ENCODE data around the gene PCDH9.

Gene PCDH9

GRCh38 chr13:67225252-67226159 lies 4.6 kb downstream of the PCDH9 start:
- TF ChIP-seq CTCF (IDR thresholded peaks at IDR 0.05; ENCODE audit: low read depth, low read length, missing control alignments), result no peak
- DNase-seq (ENCODE audit: extremely low read depth, low read depth), result no peak
- no peak overlapping the region for H3K4me3 ChIP-seq (replicated peaks; ENCODE audit: low read depth, low read length)

- peak; percentile 39 for DNase-seq (ENCODE audit: extremely low read depth, low read depth)
- H3K4me3 ChIP-seq (replicated peaks; ENCODE audit: low read depth, low read length), result no peak overlapping the region
- TF ChIP-seq CTCF (IDR thresholded peaks at IDR 0.05; ENCODE audit: low read depth, low read length, missing control alignments), result peak; percentile 44
Measured at GRCh38 chr13:67224148-67224846, 5.8 kb downstream of the PCDH9 start.

GRCh38 chr13:67223742-67224141 lies 6.4 kb downstream of the PCDH9 start:
- DNase-seq (ENCODE audit: extremely low read depth, low read depth), result no peak
- TF ChIP-seq CTCF (IDR thresholded peaks at IDR 0.05; ENCODE audit: low read depth, low read length, missing control alignments), result no peak
- no peak overlapping the region for H3K4me3 ChIP-seq (replicated peaks; ENCODE audit: low read depth, low read length)

GRCh38 chr13:67223024-67223423 lies 7.1 kb downstream of the PCDH9 start:
- no peak for TF ChIP-seq CTCF (IDR thresholded peaks at IDR 0.05; ENCODE audit: low read depth, low read length, missing control alignments)
- H3K4me3 ChIP-seq (replicated peaks; ENCODE audit: low read depth, low read length), result no peak overlapping the region
- no peak for DNase-seq (ENCODE audit: extremely low read depth, low read depth)

- TF ChIP-seq CTCF (IDR thresholded peaks at IDR 0.05; ENCODE audit: low read depth, low read length, missing control alignments), result no peak
- no peak for DNase-seq (ENCODE audit: extremely low read depth, low read depth)
- no peak overlapping the region for H3K4me3 ChIP-seq (replicated peaks; ENCODE audit: low read depth, low read length)
Measured at GRCh38 chr13:67221630-67222226, 8.4 kb downstream of the PCDH9 start.

- H3K4me3 ChIP-seq (replicated peaks; ENCODE audit: low read depth, low read length), result no peak overlapping the region
- DNase-seq (ENCODE audit: extremely low read depth, low read depth), result no peak
- no peak for TF ChIP-seq CTCF (IDR thresholded peaks at IDR 0.05; ENCODE audit: low read depth, low read length, missing control alignments)
Measured at GRCh38 chr13:67219113-67219512, 11.0 kb downstream of the PCDH9 start.

All from HFF-Myc (cell line).